Endothelial cell of umbilical vein (primary cell): ENCODE data around the gene CAP2.

ENCODE experiments used
- FOS ChIP-seq: IDR thresholded peaks from 2 replicates; pipeline ENCODE4 v1.6.1; 2011; ENCODE audit warnings: mild to moderate bottlenecking, low read length, moderate library complexity, borderline replicate concordance; ENCODE audit not compliant: insufficient read depth
- JUN ChIP-seq: IDR thresholded peaks from 2 replicates; pipeline ENCODE4 v1.6.1; 2011; ENCODE audit warnings: borderline replicate concordance, low read depth; ENCODE audit not compliant: insufficient read length, insufficient read depth
- MYC ChIP-seq: IDR thresholded peaks from one replicate; pipeline ENCODE4 v1.6.1; 2011; ENCODE audit warnings: mild to moderate bottlenecking, low read depth, low read length

DNA sequence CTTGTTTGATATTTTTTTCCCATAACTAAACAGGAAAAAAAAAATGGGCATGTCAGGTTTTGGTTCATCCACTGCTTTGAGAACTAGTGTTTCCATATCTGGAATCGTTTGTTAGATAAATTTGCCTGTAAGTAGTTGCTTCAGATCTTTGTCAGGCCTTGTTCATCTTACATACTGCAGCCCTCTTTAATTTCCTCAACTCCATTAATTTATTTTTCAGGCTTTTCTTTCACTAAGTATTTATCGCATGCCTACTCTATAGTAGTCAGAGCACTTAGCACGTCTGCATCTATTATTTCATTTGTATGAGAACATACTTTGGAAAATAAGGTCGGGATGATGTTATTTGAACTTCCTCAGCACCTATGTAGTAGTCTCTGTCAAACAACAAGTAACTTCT, 80.9 kb downstream of the CAP2 start:
- no peak for TF ChIP-seq JUN
- TF ChIP-seq MYC: no peak
- no peak for TF ChIP-seq FOS
